Measurements from ENCODE around the gene GATAD2B.
A peak's percentile ranks its signal among the peaks of the same experiment; 100 is the strongest.
"Not testable (repeated sequence)": the region's sequence is repeated elsewhere in the genome, so short reads cannot be mapped to it uniquely, and the experiment has no call there.

GATAD2B gene

GRCh38 chr1:153840774-153841173, 82.0 kb downstream of the GATAD2B start:
- DNase-seq (ENCODE audit: low read depth in 2 of 2, low spot score in 1 of 2): not testable (repeated sequence)

DNA sequence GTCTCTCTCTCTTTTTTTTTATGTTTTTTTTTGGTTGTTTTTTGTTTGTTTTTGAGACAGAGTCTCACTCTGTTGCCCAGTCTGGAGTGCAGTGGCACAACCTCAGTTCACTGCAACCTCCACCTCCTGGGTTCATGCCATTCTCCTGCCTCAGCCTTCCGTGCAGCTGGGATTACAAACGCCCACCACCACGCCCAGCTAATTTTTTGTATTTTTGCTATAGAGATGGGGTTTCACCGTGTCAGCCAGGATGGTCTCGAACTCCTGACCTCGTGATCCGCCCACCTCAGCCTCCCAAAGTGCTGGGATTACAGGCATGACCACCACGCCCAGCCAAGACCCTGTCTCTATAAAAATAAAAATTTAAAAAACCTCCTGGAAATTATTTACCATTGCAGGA, 88.8 kb downstream of the GATAD2B start:
- not testable (repeated sequence) for DNase-seq (ENCODE audit: low read depth in 2 of 2, low spot score in 1 of 2)

DNA sequence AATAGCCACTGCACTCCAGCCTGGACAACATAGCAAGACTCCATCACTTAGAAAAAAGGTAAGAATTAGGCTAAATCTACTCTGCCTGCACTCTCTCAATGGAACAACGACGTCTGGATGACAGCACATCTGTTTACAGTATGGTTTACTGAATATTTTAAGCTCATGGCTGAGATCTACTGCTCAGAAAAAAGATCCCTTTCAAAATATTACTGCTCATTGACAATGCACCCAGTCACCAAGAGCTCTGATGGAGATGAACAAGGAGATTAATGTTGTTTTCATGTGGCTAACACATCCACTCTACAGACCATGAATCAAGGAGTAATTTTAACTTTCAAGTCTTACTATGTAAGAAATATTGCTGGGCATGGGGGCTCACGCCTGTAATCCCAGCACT, 89.6 kb downstream of the GATAD2B start:
- DNase-seq (ENCODE audit: low read depth in 2 of 2, low spot score in 1 of 2): no peak

DNA sequence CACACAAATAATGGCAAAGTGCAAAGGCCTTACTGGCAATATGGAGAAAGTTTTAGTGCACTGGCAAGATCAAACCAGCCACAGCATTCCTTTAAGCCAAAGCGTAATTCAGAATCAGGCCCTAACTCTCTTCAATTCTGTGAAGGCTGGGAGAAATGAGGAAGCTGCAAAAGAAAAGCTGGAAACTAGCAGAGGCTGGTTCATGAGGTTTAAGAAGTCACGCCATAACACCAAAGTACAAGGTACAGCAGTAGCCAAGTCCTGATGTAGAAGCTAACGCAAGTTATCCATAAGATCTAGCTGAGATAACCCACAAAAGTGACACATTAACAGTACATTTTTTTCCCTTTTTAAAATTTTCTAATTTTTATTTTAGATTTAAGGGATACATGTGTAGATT, 90.5 kb downstream of the GATAD2B start:
- no peak for DNase-seq (ENCODE audit: low read depth in 2 of 2, low spot score in 1 of 2)

DNA sequence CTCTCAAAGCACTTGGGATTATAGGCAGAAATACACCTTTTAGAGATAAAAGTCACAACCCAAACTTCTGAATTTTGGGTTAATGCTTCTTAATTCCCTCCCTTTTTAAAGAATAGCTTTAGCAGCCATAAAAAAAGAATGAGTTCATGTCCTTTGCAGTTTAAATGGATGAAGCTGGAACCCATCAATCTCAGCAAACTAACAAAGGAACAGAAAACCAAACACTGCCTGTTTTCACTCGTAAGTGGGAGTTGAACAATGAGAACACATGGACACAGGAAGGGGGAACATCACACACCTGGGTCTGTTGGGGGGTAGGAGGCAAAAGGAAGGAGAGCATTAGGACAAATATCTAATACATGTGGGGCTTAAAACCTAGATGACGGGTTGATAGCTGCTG, 91.7 kb downstream of the GATAD2B start:
- DNase-seq (ENCODE audit: low read depth in 2 of 2, low spot score in 1 of 2): no peak

DNA sequence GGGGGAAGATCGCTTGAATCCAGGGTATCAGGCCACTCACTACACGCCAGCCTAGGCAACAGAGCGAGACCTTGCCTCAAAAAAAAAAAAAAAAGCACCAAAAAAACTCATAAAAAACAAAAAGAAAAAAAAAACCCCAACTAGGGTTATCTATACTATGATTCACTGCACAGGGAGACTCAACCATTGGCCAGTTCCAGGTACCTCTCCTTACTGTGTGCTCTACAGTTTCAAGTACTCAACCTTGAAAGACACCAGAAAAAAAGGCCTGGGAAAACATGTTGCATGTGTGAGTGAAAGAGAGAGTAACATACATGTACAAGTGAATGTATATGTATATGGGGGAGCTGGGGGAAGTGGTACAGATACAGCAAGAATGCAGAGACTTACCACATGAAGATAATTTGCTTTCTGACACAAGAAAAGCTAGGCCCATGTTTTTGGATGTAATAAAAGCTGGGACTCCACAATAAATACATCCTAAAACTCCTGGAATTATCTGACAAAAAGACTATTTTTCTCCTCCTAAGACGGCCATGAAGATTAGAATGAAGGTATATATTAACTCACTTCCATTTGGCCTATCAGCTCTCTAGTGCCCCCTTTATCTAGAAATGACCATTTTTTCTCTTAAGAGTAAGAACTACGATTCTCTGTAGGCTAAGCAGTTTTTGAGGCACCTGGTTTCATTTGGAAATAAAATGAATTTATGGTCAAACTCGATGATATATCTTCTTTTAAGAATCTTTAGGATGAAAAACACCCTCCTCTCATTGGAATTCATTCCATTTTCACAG, 95.4 kb downstream of the GATAD2B start:
- DNase-seq (ENCODE audit: low read depth in 2 of 2, low spot score in 1 of 2): no peak

DNA sequence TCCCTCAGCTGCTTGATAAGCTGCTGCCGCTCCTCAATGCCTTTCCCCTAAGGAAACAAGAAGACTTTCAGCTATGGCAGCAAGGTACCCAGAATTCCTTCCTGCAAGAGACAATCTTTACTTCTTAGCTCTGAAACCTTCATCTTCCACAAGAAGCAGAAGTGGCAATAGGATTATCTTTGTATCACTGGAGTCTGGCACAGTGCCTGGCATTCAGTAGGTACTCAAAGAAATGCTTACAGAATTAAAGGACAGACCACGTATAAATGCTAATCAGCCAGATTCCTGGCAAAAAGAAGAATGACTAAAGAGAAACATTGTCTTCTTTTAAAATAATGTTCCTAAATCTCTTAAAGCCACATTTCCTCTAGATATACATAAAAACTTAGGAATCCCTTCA, 103.9 kb downstream of the GATAD2B start:
- no peak for DNase-seq (ENCODE audit: low read depth in 2 of 2, low spot score in 1 of 2)

- DNase-seq (ENCODE audit: low read depth in 2 of 2, low spot score in 1 of 2): no peak
Observed at GRCh38 chr1:153816283-153816889, 106.4 kb downstream of the GATAD2B start.

DNA sequence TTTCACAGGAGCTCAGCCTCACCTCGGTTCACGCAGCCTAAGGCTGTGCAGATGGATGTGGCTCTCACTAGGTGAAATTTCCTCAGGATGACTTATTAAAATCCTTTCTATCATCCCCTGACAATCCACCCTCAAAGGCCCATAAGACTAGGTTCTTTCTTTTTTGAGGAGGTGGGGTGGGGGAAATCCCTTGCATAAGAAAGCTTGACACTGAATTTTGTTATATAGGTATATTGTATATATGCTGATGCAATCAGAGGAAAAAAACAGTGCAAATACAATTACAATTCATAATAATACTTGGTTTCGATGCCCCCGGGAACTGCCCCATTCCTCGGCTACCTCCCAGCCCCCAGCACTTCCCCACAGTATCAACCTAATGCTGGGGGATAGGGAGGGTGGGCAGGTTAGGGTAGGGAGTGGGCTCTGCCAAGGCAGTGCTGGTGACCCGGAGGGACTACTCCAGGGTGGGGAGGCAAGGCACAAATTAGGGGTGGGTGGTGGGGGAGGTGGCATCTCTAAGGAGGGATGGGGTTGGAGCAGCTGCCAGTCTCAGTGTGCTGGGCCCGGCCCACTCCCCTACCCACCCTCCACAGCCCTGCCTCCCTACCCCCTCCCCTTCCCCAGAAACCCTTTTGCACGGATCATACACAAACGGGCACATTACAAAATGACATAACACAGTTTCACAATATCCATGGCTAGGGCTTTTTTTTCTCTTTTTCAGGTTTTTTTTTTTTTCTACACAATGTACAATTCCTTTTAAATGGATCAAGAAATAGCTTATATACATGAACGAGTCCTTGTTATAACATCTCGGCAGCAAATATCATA, 116.7 kb downstream of the GATAD2B start:
- no peak for DNase-seq (ENCODE audit: low read depth in 2 of 2, low spot score in 1 of 2)

DNA sequence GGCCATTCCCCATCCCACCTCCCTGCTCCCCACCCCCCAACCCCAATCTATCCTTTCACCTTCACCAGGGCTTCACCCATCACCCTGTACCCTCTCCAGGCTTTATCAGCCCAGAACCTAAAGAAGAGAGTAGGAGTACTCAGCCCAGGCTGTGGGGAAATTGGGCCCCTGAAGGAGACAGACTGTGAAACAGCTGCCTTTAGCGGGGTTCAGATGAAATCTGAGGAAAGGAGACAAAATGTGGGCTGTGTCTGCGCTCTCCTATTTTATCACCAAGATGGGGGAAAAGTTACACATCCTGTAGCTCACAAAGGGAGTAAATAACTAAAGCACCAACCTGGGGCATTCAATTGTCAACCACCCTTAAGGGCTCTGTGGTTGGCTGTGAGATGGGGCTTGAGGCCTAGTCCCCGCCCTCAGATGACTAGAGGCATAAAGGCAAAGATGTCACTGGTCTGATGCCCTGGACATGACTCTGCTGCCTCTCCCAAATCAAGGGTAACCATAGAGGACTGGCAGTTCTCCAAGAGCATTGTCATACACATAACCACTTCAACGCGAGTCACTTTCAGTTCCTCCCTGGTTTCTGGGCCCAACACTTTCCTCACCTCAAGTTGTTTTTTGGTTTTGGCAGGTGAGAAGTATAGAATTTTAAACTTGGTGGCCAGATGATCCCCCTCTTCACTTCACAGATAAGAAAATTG, 117.6 kb downstream of the GATAD2B start:
- DNase-seq (ENCODE audit: low read depth in 2 of 2, low spot score in 1 of 2): peak; percentile 17 to 29

GRCh38 chr1:153804112-153804511, 118.7 kb downstream of the GATAD2B start:
- DNase-seq (ENCODE audit: low read depth in 2 of 2, low spot score in 1 of 2): no peak

- DNase-seq (ENCODE audit: low read depth in 2 of 2, low spot score in 1 of 2): no peak
Observed at GRCh38 chr1:153803470-153804056, 119.2 kb downstream of the GATAD2B start.

DNA sequence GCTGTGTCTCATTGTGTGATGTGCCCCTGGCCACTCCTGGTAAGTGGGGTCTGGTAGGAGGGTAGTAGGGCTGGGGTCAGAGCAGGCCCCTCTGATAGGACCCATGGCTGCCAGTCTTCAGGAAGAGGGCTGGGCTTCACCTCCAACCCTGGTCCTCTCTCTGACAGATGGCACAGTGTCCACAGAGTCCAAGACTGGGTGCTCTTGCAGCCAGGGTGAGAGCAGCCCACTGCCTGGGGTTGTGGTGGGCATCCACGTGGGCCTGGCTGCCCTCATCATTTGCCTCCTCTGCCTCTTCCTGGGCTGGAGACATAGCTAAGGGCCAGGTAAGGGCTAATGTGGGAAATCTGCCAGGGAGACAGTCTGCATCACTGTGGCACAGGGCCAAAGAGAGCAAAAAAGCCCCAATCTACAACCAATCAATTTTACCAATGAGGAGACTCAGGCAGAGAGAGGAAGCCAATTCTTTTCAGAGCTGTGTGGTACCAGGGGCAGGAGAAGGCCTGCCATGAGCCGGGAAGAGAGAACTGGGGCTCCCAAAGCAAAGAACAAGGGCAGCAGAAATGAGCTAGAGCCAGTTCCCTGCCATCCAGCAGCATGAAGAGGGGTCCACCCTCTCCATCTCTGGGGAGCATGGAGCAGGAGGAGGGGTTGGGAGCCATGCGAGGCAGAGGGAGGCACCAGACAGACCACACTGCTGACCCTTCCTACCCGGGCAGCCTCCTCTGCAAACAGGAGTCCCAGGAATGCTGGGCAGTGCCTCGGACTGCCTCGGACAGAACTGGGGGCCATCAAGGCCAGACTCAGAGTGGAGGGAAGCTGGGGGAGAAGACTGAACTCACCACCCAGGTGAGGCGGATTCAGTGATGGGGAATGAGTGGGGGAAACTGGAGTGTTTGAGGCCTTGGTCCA, 120.7 kb downstream of the GATAD2B start:
- no peak for DNase-seq (ENCODE audit: low read depth in 2 of 2, low spot score in 1 of 2)

DNA sequence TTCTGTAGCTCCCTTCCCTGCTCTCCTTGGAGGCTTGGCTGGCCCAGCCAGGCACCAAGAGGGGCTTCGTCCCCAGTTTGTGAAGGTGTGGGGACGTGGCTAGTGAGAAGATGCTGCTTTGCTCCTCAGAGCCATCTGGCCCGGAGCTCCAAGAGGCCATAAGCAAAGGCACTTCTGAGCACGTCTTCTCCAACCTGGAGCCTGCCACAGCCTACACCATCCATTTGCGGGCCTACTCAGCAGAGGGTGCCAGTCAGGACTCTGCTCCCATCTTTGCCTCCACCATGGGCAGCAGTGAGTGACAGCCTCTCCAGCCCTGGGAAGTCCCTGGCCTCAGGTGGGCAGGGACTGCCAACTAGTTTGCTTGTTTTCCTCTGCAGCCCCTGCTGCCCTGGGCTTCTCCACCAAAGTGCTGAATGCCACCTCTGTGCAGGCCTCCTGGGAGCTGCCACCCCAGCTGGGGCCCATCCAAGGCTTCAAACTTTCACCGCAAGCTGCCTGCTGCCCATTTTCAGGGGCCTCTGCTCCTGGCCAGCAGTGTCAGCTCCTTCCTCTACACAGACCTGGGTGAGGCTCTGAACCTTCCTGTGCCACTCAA, 121.6 kb downstream of the GATAD2B start:
- no peak for DNase-seq (ENCODE audit: low read depth in 2 of 2, low spot score in 1 of 2)

GRCh38 chr1:153800516-153800915, 122.3 kb downstream of the GATAD2B start:
- no peak for DNase-seq (ENCODE audit: low read depth in 2 of 2, low spot score in 1 of 2)

GRCh38 chr1:153799566-153800465, 123.0 kb downstream of the GATAD2B start:
- DNase-seq (ENCODE audit: low read depth in 2 of 2, low spot score in 1 of 2): no peak

DNA sequence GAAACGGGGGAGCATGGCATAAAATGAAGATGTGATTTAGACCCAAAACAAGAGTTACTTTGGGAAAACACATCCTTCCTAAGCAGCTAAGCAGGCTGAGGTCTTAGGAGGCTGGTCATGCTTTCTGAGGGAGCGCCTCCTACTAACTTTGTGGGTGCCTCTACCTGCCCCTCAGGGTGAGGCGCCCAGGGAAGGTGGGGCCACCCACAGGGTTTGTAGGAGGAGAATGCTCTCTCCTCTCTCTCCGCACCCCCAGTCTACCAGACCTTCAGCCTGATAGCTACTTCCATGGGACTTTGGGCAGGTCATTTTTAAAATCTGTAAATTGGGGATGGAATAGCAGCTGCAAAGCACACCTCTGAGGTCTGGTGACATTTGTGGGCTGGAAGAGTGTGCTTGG, 123.8 kb downstream of the GATAD2B start:
- DNase-seq (ENCODE audit: low read depth in 2 of 2, low spot score in 1 of 2): no peak

DNA sequence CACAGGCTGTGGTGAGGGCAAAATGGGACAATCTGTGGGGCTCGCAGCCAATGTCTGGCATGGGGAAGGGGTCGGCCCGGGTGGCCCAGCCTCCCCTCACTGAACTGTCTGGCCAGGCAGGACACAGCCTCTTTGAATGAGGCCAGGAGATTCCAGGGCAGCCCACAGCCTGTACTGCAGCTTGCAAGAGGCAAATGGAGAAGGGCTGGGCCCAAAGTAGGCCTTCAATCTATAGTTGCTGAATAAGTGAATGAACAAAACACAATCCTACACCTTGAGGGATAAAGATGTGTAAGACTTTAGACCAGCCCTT, 124.3 kb downstream of the GATAD2B start:
- DNase-seq (ENCODE audit: low read depth in 2 of 2, low spot score in 1 of 2): no peak

Data from stimulated activated CD8-positive, alpha-beta memory T cell treated with anti-CD3 and anti-CD28 coated beads, Interleukin-4, amount 100 ng/mL, for 1 hour (primary cell).